KOPT-K1 (cell line): ENCODE measurements around the gene MR1.
"Not testable (repeated sequence)": the region's sequence is repeated elsewhere in the genome, so short reads cannot be mapped to it uniquely, and the experiment has no call there.

Source experiments
- H3K27ac ChIP-seq: fragments of 200-600 bp; sonication (generic); 2 replicates; pipeline ENCODE4 v1.5.1; 2016; ENCODE audit warnings: antibody characterized with exemption, mild to moderate bottlenecking, low read depth, low read length; ENCODE audit not compliant: poor library complexity, severe bottlenecking
- H3K36me3 ChIP-seq: fragments of 200-600 bp; sonication (generic); 2 replicates; pipeline ENCODE4 v1.5.1; 2017; ENCODE audit warnings: antibody characterized with exemption, mild to moderate bottlenecking, low read length, moderate library complexity; ENCODE audit not compliant: insufficient read depth
- H3K9me3 ChIP-seq: fragments of 200-600 bp; sonication (generic); 2 replicates; pipeline ENCODE4 v1.5.1; 2017; ENCODE audit warnings: antibody characterized with exemption, low read length, mild to moderate bottlenecking; ENCODE audit not compliant: insufficient read depth, poor library complexity, severe bottlenecking

Gene MR1

DNA sequence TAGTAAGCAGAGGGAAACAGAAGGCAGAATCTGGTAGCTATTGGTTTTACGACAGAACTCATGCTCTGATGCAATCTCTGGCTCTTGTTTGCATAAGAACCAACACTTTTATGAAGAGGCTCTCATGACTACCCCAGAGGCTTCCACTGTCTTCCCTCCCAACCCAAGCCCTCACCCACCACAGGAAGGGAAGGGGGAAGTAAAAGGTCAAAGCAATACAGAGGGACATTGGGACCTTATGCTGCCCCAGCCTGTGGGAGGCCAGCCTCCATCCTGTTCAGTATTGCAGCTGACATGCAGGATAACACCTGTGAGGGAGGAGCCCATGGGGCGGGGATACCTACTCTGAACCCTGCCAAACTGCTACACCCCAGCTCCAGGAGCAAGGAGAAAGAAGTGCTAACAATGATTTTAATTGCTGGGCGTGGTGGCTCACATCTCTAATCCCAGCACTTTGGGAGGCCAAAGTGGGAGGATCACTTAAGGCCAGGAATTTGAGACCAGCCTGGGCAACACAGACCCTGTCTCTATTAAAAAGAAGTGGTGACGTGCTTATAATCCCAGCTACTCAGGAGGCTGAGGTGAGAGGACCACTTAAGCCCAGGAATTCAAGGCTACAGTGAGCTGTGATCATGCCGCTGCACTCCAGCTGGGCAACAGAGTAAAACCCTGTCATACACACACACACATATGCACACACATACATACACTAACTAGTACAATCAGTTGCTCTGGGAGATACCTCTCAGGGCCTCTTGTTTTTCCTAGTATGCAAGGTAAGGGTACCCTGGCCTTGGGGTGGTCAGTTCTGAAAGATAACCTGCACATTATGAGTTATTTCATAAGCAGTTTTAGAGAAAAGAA lies 9.5 kb downstream of the MR1 start:
- peaks cover 14% of the 10 kb centered on the region for H3K36me3 ChIP-seq
- peak overlapping the region; percentile 41 for H3K27ac ChIP-seq
- no peaks in the 10 kb centered on the region for H3K9me3 ChIP-seq

DNA sequence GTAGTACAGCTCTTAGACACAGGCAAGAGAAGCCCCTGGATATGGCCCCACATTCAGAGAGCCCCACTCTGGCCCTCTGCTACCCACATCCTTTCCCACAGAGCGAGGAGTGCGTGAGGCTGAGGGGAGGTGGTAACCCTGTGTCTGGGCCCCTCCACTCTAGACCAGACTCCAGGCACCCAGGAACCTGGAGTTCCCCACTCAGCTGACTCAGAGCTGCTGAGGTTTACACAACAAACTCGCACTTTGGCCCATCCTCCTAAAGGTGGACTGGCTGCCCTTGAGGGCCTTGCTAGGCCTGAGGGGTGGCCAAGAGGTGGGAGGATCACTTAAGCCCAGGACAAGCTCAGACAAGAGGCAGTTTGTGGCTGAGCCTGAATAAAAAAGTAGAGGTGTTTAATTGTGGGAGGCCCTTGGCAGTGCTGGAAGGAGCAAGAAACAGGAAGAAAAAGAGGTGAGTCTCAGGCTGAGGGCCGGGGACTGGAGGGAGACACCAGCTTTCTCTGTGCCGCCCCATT lies 10.7 kb downstream of the MR1 start:
- H3K36me3 ChIP-seq, result peaks cover 7% of the 10 kb centered on the region
- H3K9me3 ChIP-seq, result no peaks in the 10 kb centered on the region
- peak overlapping the region; percentile 54 for H3K27ac ChIP-seq

DNA sequence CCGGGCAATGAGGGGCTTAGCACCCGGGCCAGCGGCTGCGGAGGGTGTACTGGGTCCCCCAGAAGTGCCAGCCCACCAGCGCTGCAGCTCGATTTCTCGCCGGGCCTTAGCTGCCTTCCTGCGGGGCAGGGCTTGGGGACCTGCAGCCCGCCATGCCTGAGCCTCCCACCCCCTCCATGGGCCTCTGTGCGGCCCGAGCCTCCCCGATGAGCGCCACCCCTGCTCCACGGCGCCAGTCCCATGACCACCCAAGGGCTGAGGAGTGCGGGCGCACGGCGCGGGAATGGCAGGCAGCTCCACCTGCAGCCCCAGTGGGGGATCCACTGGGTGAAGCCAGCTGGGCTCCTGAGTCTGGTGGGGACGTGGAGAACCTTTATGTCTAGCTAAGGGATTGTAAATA lies 12.2 kb downstream of the MR1 start:
- not testable (repeated sequence) for H3K9me3 ChIP-seq, H3K27ac ChIP-seq, H3K36me3 ChIP-seq

DNA sequence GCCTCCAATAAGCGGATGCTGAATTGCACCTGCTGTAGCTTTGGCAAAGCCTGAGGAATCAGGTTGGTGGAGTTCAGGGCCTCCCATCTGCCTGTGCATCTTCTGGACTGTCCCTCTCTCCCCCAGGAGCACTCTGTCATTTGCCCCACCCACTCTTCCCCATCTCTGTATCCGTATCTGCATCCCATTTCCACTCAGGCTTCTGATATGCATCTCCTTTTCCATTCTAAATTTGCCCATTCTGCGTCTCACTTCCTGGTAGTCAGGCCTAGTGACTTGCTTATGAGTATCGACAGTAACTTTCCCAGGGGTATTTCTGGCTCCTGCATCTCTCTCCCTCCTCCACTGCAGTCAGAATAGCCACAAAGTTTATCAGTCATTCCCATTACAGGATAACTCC lies 15.6 kb downstream of the MR1 start:
- no peaks in the 10 kb centered on the region for H3K9me3 ChIP-seq
- H3K36me3 ChIP-seq, result peaks cover 29% of the 10 kb centered on the region
- H3K27ac ChIP-seq, result no peak overlapping the region

DNA sequence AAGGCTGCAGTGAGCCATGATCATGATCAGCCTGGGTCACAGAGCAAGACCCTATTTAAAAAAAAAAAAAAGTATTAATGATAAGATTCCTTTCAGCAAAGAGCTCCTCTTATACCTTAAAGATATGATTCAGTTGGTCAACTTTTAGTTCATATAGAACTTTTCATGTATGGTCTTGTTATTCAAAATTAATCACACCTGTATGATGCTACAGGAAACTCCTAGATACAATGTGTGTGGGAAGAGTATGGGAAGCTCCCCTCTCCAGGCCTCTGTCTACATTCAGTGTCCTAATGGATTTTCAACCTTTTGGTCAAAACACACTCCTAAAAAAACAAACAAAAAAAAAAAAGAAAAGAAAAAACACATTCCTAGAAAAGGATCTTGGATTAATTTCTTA lies 17.1 kb downstream of the MR1 start:
- Histone ChIP-seq H3K9me3 (no peaks in the 10 kb centered on the region), H3K27ac (no peak overlapping the region), H3K36me3 (peaks cover 37% of the 10 kb centered on the region)

DNA sequence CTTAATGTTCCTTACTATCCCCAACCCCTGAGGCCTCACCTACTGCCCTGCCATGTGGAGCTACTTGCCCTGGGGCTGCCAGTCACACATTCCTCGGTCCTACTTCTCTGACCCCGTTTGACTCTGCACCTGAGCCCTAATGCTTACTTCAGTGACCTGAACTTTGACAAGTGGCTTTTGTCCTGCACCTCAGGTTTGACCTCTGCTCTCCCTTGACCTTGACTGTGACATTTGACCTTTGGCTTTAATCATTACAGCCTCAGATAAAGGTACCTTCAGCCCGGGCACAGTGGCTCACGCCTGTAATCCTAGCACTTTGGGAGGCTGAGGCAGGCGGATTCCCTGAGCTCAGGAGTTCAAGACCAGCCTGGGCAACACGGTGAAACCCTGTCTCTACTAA lies 22.8 kb downstream of the MR1 start:
- Histone ChIP-seq H3K27ac (no peak overlapping the region), H3K36me3 (peaks cover 27% of the 10 kb centered on the region), H3K9me3 (peaks cover 8% of the 10 kb centered on the region)

DNA sequence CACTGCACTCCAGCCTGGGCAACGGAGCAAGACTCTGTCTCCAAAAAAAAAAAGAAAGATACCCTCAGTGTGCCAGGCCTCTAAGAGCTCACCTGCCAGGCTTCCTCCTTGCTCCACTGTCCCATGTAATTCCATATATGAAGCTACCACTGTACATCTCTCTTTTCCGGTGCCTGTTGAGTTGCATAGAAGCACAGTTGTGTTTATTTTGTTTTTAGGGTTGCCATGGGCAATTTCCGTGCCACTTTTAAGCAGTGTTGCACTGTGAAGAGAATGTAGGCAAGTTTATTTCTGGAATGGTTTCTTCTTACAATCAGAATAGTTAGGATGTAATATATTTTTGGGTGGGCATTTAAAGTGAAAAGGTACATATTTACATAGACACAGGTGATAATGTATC lies 23.3 kb downstream of the MR1 start:
- H3K36me3 ChIP-seq, result peaks cover 22% of the 10 kb centered on the region; the same call in 1 of the 2 replicates

DNA sequence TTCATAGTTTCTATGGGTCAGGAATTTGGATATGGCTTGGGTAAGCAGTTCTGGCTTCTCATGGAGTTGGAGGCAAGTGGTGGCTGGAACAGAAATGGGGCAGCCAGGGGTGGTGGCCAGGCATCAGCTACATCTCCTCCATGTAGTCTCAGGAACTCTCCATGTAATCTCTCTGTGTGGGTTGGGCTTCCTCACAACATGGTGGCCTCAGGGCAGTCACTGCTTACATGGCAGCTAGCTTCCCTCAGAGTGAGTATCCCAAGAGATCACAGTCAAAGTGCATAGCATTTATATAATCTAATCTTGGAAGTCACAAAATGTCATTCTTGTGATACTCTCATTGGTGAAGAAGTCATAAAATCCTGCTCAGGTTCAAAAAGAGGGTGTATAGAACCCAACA lies 25.7 kb downstream of the MR1 start:
- peaks cover 8% of the 10 kb centered on the region for H3K9me3 ChIP-seq

More for the DNA sequence above, 23.3 kb downstream of the MR1 start:
- Histone ChIP-seq H3K27ac (no peak overlapping the region), H3K9me3 (peaks cover 8% of the 10 kb centered on the region)

DNA sequence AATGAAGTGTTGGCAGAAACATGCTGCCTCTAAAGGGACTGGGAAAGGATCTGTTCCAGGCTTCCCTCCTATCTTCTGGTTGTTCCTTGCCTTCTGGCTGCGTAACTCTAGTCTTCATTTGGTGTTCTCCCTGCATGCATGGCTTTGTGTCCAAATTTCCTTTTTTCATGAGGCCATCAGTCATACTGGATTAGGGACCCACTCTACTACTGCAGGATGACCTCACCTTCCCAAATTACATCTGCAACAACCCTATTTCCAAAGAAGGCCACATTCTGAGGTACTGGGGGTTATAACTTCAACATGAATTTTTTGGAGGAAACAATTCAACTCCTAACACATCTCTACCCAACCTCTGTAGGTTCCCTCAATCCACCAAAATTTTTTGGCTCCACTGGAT lies 26.3 kb downstream of the MR1 start:
- Histone ChIP-seq H3K36me3 (peaks cover 7% of the 10 kb centered on the region; the same call in 1 of the 2 replicates), H3K9me3 (peaks cover 8% of the 10 kb centered on the region), H3K27ac (no peak overlapping the region)

More for the DNA sequence above, 25.7 kb downstream of the MR1 start:
- peaks cover 9% of the 10 kb centered on the region; the same call in 1 of the 2 replicates for H3K36me3 ChIP-seq
- no peak overlapping the region for H3K27ac ChIP-seq

DNA sequence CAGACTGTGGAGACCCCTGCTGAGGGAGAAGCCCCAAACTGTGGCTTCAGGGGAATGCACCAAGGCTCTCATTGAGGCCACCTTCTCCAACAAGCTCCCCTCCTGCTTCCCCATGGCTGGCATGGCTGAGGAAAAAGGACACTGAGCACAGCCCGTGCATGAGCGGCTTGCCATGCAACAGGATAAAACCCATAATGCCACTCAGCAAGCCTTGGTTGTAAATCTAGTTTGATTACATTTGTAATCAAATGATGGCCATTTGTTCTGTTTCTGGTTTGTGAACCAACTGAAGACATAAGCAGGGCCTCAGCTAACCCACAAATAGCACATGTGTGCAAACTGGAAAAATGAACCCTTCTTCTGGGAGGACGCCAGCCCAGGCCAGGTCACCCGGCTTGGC lies 27.2 kb downstream of the MR1 start:
- H3K9me3 ChIP-seq, H3K36me3 ChIP-seq, H3K27ac ChIP-seq: not testable (repeated sequence)

DNA sequence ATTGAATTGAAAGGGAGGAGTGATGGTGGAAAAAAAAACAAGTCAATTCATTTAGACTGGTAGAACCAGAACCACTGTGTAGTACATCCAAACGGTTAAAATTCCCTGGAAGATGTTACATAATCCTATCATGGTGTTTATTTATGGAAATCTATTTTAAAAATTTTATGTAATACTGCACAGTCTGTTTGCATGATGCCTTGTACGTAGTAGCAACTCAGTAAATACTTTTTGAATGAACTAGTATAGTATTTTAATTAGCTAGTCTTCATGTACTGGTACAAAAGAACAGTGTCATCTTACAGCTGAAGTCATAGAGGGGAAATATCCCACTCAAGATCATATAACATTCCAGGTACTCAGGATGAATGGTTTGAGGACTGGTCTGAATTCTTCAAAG lies 27.7 kb downstream of the MR1 start:
- Histone ChIP-seq H3K27ac (no peak overlapping the region), H3K36me3 (no peaks in the 10 kb centered on the region), H3K9me3 (peaks cover 8% of the 10 kb centered on the region)

DNA sequence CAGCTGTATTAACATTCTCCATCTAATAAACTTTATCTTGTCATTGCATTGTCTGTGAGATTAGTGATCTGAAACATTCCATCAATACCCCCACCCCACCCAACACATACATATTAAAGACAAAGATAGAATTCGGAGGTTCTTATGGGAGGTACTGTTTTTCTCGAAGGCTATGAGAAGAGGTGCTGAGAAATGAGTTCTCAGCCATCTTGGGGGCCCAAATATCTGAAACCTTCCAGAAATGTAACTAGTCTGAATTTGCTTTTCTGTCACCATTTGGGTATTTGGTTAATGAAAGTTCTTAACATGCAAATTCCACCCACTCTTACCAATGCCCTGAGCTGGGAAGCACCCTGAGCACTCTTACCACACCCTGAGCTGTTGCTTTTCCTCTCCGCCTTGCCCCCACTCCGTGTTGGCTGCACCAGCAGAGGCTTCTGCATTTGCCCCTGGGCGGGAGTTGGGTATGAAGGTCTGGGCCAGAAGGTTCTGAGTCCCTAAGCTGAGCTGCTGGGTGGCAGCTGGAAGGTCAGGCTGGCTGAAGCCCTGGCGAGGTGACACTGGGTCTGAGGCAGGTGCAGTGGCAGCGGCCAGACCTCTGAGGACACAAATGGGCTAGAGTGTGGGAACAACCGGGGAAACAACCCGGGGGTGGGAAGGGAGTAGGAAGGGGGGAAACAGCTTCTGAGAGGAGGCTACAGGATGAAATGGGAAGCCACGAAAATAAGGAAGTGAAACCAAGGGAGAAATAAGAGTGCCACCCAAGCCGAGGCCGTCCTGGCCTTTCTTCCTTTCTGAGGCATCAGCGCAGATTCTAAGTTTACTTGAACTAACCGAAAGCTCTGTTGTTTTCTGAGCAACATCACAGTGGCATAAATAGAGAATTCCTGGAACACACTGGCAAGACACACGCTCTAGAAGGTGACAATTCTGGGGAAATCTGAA lies 28.4 kb downstream of the MR1 start:
- Histone ChIP-seq H3K36me3 (no peaks in the 10 kb centered on the region), H3K27ac (peak overlapping the region; percentile 46), H3K9me3 (peaks cover 8% of the 10 kb centered on the region)

DNA sequence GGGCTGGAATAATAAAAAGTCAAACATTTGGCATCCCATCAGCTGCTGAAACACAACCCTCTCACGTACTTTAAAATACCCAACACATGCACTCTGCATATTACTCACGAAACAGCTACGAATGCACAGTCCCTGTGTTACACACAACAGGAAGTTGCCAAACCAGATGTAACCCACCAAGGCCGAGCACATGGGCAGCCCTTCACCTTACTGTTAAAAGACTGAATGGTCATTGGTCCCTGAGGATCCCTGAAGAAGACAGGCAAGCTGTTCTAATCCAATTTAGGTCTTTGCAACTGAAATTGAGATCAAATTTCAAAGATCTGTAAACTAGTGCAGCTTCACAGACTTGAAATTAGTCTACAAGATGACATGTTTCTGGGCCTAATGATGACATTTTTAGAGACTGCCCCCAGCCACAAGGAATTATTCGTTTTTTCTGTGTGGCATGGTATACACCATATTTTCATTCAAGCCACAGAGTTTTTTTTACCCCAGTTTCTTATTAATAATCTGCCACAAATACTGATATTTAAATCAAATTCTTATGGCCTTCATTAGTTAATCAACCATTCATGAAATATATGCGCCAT lies 29.1 kb downstream of the MR1 start:
- Histone ChIP-seq H3K9me3 (peaks cover 8% of the 10 kb centered on the region), H3K27ac (peak overlapping the region; percentile 46), H3K36me3 (no peaks in the 10 kb centered on the region)

DNA sequence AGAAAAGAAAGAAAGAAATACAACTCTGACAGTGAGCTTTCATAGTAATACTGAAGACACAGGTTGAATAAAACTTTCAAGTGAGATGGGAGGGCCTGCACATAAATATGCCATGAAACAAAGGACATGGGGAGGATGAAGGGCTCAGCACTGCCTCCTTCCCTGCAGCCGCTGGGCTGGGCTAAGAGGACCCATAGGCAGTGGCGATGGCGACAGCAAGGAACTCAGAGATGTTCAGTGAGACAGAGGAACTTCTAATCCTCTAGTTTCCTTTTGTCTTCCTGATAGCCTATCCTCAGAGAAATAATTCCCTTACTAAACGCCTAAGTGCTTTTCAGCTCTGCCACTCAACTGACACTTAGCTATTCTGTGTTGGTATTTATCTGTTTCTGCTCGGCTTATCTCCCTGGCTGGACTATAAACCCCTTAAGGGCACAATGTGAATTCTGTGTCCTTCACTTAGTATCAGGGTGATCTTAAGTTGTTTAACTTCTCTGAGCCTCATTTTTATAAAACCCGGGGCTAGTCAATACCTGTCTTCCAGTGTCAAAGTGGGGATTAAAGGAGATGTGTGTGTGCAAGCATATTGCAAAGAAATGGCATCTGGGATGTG lies 30.3 kb downstream of the MR1 start:
- Histone ChIP-seq H3K9me3 (peaks cover 8% of the 10 kb centered on the region), H3K36me3 (no peaks in the 10 kb centered on the region), H3K27ac (no peak overlapping the region)
